ENCODE measurements around the gene RTKN. TPM values are rescaled to one million over a fixed set of nuclear protein-coding genes. Genes with fewer than 3 reads are reported as not detected.

Gene RTKN
- total and polyA plus RNA-seq, 2 of the 13 experiments (the other 11 are each of a cell fraction or from before 2014, with no cell fraction given) = 159 to 166 TPM

- TF ChIP-seq TEAD3 (CRISPR knock-in tag; optimal IDR thresholded peaks at IDR 0.05; ENCODE audit: borderline replicate concordance) (peak; percentile 40), ZNF138 (CRISPR knock-in tag; IDR thresholded peaks at IDR 0.05; ENCODE audit: low read depth) (0 out of 2 replicates have a peak, but pooled peaks have one; percentile 85), SIN3B (IDR thresholded peaks at IDR 0.05; ENCODE audit: low read length) (no peak; the same call in 1 of the 2 replicates), REXO4 (CRISPR knock-in tag; IDR thresholded peaks at IDR 0.05; ENCODE audit: borderline replicate concordance) (0 out of 2 replicates have a peak, but pooled peaks have one; percentile 26), ZNF672 (CRISPR knock-in tag; IDR thresholded peaks at IDR 0.05) (no peak), MZF1 (CRISPR knock-in tag; IDR thresholded peaks at IDR 0.05; ENCODE audit: borderline replicate concordance) (0 out of 2 replicates have a peak, but pooled peaks have one; percentile 43), ZBTB34 (CRISPR knock-in tag; IDR thresholded peaks at IDR 0.05) (peak; percentile 53; the same call in 1 of the 2 replicates), ZNF709 (CRISPR knock-in tag; IDR thresholded peaks at IDR 0.05) (peak; percentile 93; the same call in 1 of the 2 replicates), ETS1 (CRISPR knock-in tag; IDR thresholded peaks at IDR 0.05) (peak; percentile 66; the same call in 1 of the 2 replicates), BATF2 (CRISPR knock-in tag; IDR thresholded peaks at IDR 0.05) (no peak), SCMH1 (CRISPR knock-in tag; IDR thresholded peaks at IDR 0.05; ENCODE audit: borderline replicate concordance) (no peak), PHB2 (IDR thresholded peaks at IDR 0.05; ENCODE audit: partially characterized antibody) (no peak), SATB2 (CRISPR knock-in tag; IDR thresholded peaks at IDR 0.05) (0 out of 2 replicates have a peak, but pooled peaks have one; percentile 81), ZNF383 (CRISPR knock-in tag; IDR thresholded peaks at IDR 0.05; ENCODE audit: borderline replicate concordance) (peak; percentile 17; the same call in 1 of the 2 replicates), ZNF530 (CRISPR knock-in tag; IDR thresholded peaks at IDR 0.05; ENCODE audit: low read depth) (0 out of 2 replicates have a peak, but pooled peaks have one; percentile 67), SOX6 (IDR thresholded peaks at IDR 0.05) (no peak), SOX6 (CRISPR knock-in tag; IDR thresholded peaks at IDR 0.05) (peak; percentile 70), ZNF207 (IDR thresholded peaks at IDR 0.05; ENCODE audit: borderline replicate concordance) (no peak), KDM5A (IDR thresholded peaks at IDR 0.05; ENCODE audit: borderline replicate concordance, low read length) (peak; percentile 51), MEIS2 (CRISPR knock-in tag; IDR thresholded peaks at IDR 0.05) (peak; percentile 10; the same call in 1 of the 2 replicates), ZFP36L1 (CRISPR knock-in tag; IDR thresholded peaks at IDR 0.05) (peak; percentile 85; the same call in 1 of the 2 replicates), TCF7 (IDR thresholded peaks at IDR 0.05; ENCODE audit: low read depth) (no peak; the same call in 1 of the 2 replicates), SKI (IDR thresholded peaks at IDR 0.05; ENCODE audit: partially characterized antibody) (no peak), ZFP82 (CRISPR knock-in tag; IDR thresholded peaks at IDR 0.05; ENCODE audit: borderline replicate concordance) (no peak)
Measured at GRCh38 chr2:74441690-74442482, at the start of gene RTKN (continued).
